Stimulated activated CD4-positive, alpha-beta T cell treated with anti-CD3 and anti-CD28 coated beads, Interleukin-2, amount 100 ng/mL, for 4 hours (primary cell): Measurements from ENCODE around the gene CNTNAP5.

Experiments
- DNase-seq: peaks from one replicate; pipeline ENCODE4 v3.0.0-alpha.2; 2020; ENCODE audit warnings: low read depth

Gene CNTNAP5

GRCh38 chr2:124437811-124438210, 412.7 kb downstream of the CNTNAP5 start:
- DNase-seq = no peak

GRCh38 chr2:124450481-124450880, 425.4 kb downstream of the CNTNAP5 start:
- no peak for DNase-seq

GRCh38 chr2:124476291-124476690, 451.2 kb downstream of the CNTNAP5 start:
- DNase-seq = no peak

GRCh38 chr2:124478761-124479160, 453.7 kb downstream of the CNTNAP5 start:
- no peak for DNase-seq

GRCh38 chr2:124480958-124481357, 455.9 kb downstream of the CNTNAP5 start:
- DNase-seq = no peak

- DNase-seq = no peak
Observed at GRCh38 chr2:124482044-124482443, 457.0 kb downstream of the CNTNAP5 start.

- DNase-seq = no peak
Observed at GRCh38 chr2:124482551-124482950, 457.5 kb downstream of the CNTNAP5 start.

- DNase-seq = no peak
Observed at GRCh38 chr2:124485659-124486058, 460.6 kb downstream of the CNTNAP5 start.

GRCh38 chr2:124489686-124490085, 464.6 kb downstream of the CNTNAP5 start:
- no peak for DNase-seq

GRCh38 chr2:124501575-124502152, 476.6 kb downstream of the CNTNAP5 start:
- DNase-seq = no peak

- DNase-seq = no peak
Observed at GRCh38 chr2:124514236-124514635, 489.1 kb downstream of the CNTNAP5 start.

- no peak for DNase-seq
Observed at GRCh38 chr2:124520953-124521352, 495.9 kb downstream of the CNTNAP5 start.

GRCh38 chr2:124523096-124523495, 498.0 kb downstream of the CNTNAP5 start:
- no peak for DNase-seq

GRCh38 chr2:124524155-124524915, 499.2 kb downstream of the CNTNAP5 start:
- no peak for DNase-seq

- DNase-seq = no peak
Observed at GRCh38 chr2:124526221-124526620, 501.1 kb downstream of the CNTNAP5 start.

GRCh38 chr2:124530203-124530602, 505.1 kb downstream of the CNTNAP5 start:
- no peak for DNase-seq

- no peak for DNase-seq
Observed at GRCh38 chr2:124533226-124533954, 508.3 kb downstream of the CNTNAP5 start.

GRCh38 chr2:124534028-124534427, 508.9 kb downstream of the CNTNAP5 start:
- no peak for DNase-seq

GRCh38 chr2:124535816-124536215, 510.7 kb downstream of the CNTNAP5 start:
- no peak for DNase-seq

- DNase-seq = no peak
Observed at GRCh38 chr2:124536591-124536990, 511.5 kb downstream of the CNTNAP5 start.

- DNase-seq = no peak
Observed at GRCh38 chr2:124538549-124538948, 513.5 kb downstream of the CNTNAP5 start.

GRCh38 chr2:124540805-124541204, 515.7 kb downstream of the CNTNAP5 start:
- DNase-seq = no peak
